SU-DHL-6 (cell line): ENCODE data around the gene ZMYND11.

Experiments used
- H2AFZ ChIP-seq: fragments of 200-600 bp; sonication (generic); 2 replicates; pipeline ENCODE4 v1.6.1; 2014; ENCODE audit warnings: low read depth, mild to moderate bottlenecking, moderate library complexity, mixed read lengths, antibody characterized with exemption, low read length; ENCODE audit not compliant: severe bottlenecking
- H3F3A ChIP-seq: fragments of 200-600 bp; shearing (Covaris generic); 2 replicates; pipeline ENCODE4 v1.6.0; 2016; ENCODE audit warnings: antibody characterized with exemption, mild to moderate bottlenecking; ENCODE audit not compliant: insufficient read depth
- H3K27ac ChIP-seq: fragments of 200-600 bp; sonication (generic); 2 replicates; pipeline ENCODE4 v1.5.1; 2016; ENCODE audit warnings: low read depth, mild to moderate bottlenecking, low read length, moderate library complexity, mixed read lengths
- H3K27me3 ChIP-seq: fragments of 200-600 bp; sonication (generic), shearing (Covaris generic); 2 replicates; pipeline ENCODE4 v1.6.0; 2014; ENCODE audit warnings: mild to moderate bottlenecking, low read length
- H3K36me3 ChIP-seq: fragments of 200-600 bp; sonication (generic); 2 replicates; pipeline ENCODE4 v1.6.1; 2014; ENCODE audit warnings: mild to moderate bottlenecking, low read length, mixed read lengths
- H3K4me2 ChIP-seq: fragments of 300-600, 200-600 bp; shearing (Covaris generic), sonication (generic); 2 replicates; pipeline ENCODE4 v1.6.0; 2014; ENCODE audit warnings: low read length, low read depth, mild to moderate bottlenecking; ENCODE audit not compliant: poor library complexity, severe bottlenecking
- H3K4me3 ChIP-seq: fragments of 200-600 bp; sonication (generic); 2 replicates; pipeline ENCODE4 v1.5.1; 2014; ENCODE audit warnings: antibody characterized with exemption, low read length, mild to moderate bottlenecking, mixed read lengths; ENCODE audit not compliant: insufficient read depth, poor library complexity, severe bottlenecking
- H3K79me2 ChIP-seq: fragments of 200-600 bp; sonication (generic); 2 replicates; pipeline ENCODE4 v1.6.1; 2014; ENCODE audit warnings: mild to moderate bottlenecking, low read length, moderate library complexity; ENCODE audit not compliant: insufficient read depth
- H3K9ac ChIP-seq: fragments of 200-600 bp; sonication (generic); 2 replicates; pipeline ENCODE4 v1.7.0; 2014; ENCODE audit warnings: mild to moderate bottlenecking, low read length
- H3K9me2 ChIP-seq: fragments of 200-600 bp; sonication (generic); replicated peaks from 2 replicates; pipeline ENCODE4 v1.6.1; 2014; ENCODE audit warnings: low read length; ENCODE audit not compliant: insufficient read depth
- H3K9me3 ChIP-seq: fragments of 200-600 bp; sonication (generic); 2 replicates; pipeline ENCODE4 v1.6.1; 2014; ENCODE audit warnings: low read length, mixed read lengths; ENCODE audit not compliant: insufficient read depth
- H4K20me1 ChIP-seq: fragments of 200-600 bp; sonication (generic); 2 replicates; pipeline ENCODE4 v1.6.1; 2014; ENCODE audit warnings: low read depth, mild to moderate bottlenecking, antibody characterized with exemption, low read length, moderate library complexity, mixed read lengths
- CTCF ChIP-seq: fragments of 200-600 bp; sonication (generic); IDR thresholded peaks from one replicate; pipeline ENCODE4 v1.5.1; 2017; ENCODE audit warnings: antibody characterized with exemption, mild to moderate bottlenecking, low read length, moderate library complexity; ENCODE audit not compliant: insufficient read depth, poor library complexity, severe bottlenecking
- EZH2phosphoT487 ChIP-seq: fragments of 200-600 bp; sonication (generic), shearing (Covaris generic); conservative IDR thresholded peaks from 2 replicates; pipeline ENCODE4 v1.6.1; 2018; ENCODE audit warnings: mild to moderate bottlenecking, antibody characterized with exemption, low read length, moderate library complexity, mixed read lengths

The ZMYND11 gene

GRCh38 chr10:194281-194680 is 59.0 kb downstream of the ZMYND11 start:
- no peaks in the 10 kb centered on the region for H3K79me2 ChIP-seq
- no peak overlapping the region for H3K4me2 ChIP-seq
- no peaks in the 10 kb centered on the region for H3K9me2 ChIP-seq
- H3K36me3 ChIP-seq, result no peaks in the 10 kb centered on the region
- no peak overlapping the region for H3K9ac ChIP-seq
- H3K27me3 ChIP-seq, result no peaks in the 10 kb centered on the region
- H4K20me1 ChIP-seq, result no peaks in the 10 kb centered on the region
- no peak overlapping the region for H3K27ac ChIP-seq
- H3F3A ChIP-seq, result no peaks in the 10 kb centered on the region
- TF ChIP-seq EZH2phosphoT487 (no peak), CTCF (no peak)
- H2AFZ ChIP-seq, result no peak overlapping the region
- H3K4me3 ChIP-seq, result no peak overlapping the region
- H3K9me3 ChIP-seq, result no peaks in the 10 kb centered on the region

GRCh38 chr10:200405-200804 is 65.2 kb downstream of the ZMYND11 start:
- Histone ChIP-seq H3K79me2 (no peaks in the 10 kb centered on the region), H3K9me3 (no peaks in the 10 kb centered on the region), H3K4me2 (no peak overlapping the region), H3F3A (no peaks in the 10 kb centered on the region), H3K4me3 (no peak overlapping the region), H2AFZ (no peak overlapping the region), H3K27me3 (no peaks in the 10 kb centered on the region), H3K9me2 (no peaks in the 10 kb centered on the region), H3K27ac (no peak overlapping the region), H3K9ac (no peak overlapping the region), H3K36me3 (no peaks in the 10 kb centered on the region), H4K20me1 (no peaks in the 10 kb centered on the region)
- TF ChIP-seq CTCF, result no peak
- no peak for TF ChIP-seq EZH2phosphoT487

DNA sequence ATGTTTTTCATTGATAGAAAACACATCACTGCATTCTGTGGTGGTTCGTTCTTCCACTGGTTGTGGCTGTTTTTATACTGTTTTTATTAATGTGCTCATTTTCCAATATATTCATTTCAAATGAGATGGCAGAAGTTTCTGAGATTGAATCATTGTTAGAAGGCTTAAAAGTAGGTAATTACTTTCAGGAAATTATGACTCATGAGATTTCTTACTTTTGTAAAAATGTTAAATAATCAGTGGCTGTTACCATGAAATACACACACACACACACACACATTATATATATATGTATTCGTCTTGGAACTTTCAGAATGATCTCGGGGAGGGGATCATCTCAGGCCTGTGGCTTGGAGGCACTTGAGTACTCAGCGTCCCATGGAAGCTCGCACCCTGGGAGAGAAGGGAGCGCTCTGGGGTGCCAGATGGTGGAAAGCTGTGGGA is 66.1 kb downstream of the ZMYND11 start:
- no peaks in the 10 kb centered on the region for H3K36me3 ChIP-seq
- no peaks in the 10 kb centered on the region for H3K9me3 ChIP-seq
- no peaks in the 10 kb centered on the region for H4K20me1 ChIP-seq
- no peak overlapping the region for H3K9ac ChIP-seq
- H3K9me2 ChIP-seq, result no peaks in the 10 kb centered on the region
- no peak overlapping the region for H3K4me3 ChIP-seq
- no peak overlapping the region for H2AFZ ChIP-seq
- no peaks in the 10 kb centered on the region for H3K79me2 ChIP-seq
- no peak for TF ChIP-seq EZH2phosphoT487
- TF ChIP-seq CTCF, result no peak
- no peak overlapping the region for H3K27ac ChIP-seq
- no peaks in the 10 kb centered on the region for H3K27me3 ChIP-seq
- H3F3A ChIP-seq, result no peaks in the 10 kb centered on the region
- no peak overlapping the region for H3K4me2 ChIP-seq
